NCI-H460 (cell line): ENCODE results near the gene PEF1. TPM values are rescaled to one million over a fixed set of nuclear protein-coding genes. Genes with fewer than 3 reads are reported as not detected.

Experiments
- DNase-seq: peaks from one replicate; pipeline ENCODE4 v3.0.0-alpha.2; 2016; ENCODE audit warnings: low read depth; ENCODE audit errors: extremely low read depth
- total RNA-seq: library from RNA; depleted of rRNA; stranded (reverse); fragments of >200 nt; shearing (Covaris generic); gene quantifications from 2 replicates; pipeline ENCODE4 v1.2.3, GENCODE V29; 2014

PEF1 gene
- total RNA-seq, 1 experiment from 2014 or later, result 44.7 TPM

DNA sequence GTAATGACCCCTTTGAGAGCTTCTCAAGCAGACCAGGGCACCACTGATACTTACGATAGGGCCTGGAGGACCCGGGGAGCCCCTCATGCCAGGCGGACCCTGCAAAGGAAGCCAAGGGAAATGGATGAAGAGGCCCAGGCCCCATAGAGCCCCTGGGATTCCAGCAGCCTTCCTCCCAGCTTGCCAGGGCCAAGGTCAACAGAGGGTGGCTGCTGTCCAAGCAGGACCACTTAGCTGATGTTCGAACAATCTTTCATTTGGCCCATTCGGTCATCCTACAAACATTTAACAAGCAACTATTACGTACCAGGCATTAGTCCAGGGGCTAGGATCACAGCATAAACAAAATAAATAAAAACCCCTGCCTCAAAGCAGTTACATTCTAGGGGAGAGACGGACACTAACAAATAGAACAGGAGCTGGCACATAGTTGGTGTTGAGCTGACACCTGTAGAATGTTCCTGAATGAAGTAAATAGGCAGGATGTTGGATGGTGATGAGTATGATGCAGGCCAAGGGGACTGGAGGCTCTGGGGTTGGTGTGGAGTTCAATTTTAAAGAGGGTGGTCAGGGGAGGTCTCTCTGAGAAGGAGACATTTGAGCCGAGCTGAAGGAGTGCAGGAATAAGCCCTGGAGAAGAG is 27.0 kb upstream of the PEF1 start:
- no peak for DNase-seq

DNA sequence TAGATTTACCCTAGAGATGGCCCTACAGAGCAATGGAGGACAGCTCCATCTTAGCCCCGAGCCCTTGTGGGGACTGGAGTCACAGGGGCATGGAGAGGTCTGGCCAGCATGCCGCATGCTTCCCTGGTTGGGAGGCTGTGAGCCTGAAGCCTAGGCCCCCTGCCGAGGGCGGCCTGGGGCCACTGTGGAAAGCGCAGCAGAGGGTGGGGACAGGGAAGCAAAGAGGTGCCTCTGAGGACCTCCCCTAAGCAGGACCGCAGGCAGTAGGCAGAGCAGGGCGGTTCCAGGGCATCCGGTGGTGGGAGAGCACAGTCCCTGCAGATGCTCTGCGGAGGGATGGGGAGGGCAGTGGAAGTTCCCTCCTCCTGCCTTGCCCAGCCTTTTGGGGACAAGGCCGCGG is 26.5 kb upstream of the PEF1 start:
- no peak for DNase-seq

DNA sequence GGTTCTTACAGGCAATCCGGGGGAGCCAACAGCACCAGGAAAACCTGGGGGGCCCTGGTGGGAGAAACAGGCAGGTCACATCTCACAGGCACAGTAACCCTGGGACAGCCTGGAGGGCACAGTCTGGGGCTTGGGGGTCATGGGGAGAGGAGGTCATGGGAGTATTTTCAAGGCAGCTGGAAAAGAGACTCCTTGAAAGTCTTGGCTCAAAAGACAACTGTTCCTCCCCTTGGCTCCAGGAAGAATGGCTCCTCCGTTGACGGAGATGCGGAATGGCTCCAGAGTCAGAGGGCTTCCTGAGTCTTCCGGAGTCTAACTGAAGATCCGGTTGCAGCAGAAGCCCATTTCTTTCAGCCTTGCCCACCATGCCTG is 25.9 kb upstream of the PEF1 start:
- DNase-seq, result no peak

DNA sequence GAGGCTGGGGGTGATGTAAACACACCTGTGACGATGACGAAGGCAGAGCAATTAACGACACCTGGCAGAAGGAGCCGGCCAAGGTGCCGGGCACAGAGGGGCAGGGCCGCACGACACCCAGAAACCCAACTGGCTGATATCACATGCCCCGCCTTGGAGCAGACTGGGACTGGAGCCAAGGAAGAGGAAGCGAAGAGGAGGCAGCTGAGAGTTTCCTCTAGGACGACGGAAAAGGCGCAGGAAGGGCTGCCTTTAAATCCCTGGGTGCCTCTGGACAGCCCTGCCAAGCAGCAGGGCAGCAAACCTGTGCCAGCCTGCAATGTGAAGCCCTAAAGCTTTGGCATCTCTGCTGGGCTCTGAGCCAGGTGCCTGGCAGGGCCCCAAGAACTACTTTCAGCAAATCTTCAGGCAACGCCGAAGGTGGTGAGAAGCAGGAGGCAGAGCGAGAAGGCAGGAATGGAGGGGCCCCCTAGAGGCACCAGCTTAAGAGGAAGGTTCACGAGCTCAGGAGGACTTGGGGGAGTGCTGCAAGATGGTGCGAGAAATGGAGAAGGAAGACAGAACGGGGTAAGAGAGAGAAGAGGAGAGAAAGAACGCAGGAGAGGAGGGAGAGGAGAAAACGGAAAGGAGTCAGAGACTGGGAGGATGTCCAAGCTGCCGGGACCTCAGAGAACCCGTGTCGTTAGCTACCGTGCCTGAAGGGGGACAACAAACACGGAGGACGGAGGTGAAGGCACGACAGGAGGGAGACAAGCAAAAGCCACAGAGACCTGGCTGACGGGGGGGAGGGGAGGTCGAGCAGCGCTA is 25.3 kb upstream of the PEF1 start:
- peak; percentile 31 for DNase-seq

DNA sequence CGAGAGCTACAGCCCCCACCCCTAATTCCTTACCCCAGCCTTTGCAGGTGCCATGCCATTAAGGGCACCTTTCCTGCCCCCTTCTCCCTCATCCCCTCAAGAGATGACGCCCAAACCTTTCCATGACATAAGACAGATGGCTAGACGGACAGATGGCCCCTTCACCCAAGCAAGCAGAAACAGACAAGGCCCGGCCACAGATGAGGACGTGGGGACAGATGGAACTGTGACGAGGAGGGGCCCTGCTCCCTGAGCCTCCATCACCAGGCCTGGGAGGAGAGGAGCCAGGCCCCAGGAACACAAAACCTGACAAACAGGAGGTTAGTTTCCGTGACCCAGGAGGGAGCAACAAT is 24.7 kb upstream of the PEF1 start:
- no peak for DNase-seq

DNA sequence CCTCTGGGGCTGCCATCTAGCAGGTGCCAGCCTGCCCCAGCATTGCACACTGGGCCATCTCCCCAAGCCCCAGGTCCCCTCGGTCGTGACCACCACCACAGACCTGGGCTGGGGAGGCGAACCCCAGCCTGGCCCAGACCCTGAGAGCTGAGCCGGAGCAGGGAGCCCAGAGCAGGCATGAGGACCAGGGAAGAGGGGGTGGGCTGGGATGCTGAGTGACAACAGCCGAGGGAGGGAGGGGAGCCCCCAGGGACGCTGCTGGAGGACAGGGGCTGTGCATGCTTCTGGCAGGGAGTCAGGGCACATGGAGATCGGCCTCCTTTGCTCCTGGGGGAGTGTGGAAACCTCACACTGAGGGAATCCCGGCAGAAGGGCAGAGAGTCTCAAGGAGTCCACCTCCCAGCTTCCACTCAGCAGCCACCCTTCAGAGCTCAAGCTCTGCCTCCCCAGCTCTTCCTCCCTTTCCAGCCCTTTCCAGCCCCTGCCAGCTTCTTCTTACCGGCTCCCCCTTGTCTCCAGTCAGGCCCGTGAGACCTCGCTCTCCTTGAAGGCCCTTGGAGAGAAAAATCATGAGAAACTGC is 23.7 kb upstream of the PEF1 start:
- no peak for DNase-seq

DNA sequence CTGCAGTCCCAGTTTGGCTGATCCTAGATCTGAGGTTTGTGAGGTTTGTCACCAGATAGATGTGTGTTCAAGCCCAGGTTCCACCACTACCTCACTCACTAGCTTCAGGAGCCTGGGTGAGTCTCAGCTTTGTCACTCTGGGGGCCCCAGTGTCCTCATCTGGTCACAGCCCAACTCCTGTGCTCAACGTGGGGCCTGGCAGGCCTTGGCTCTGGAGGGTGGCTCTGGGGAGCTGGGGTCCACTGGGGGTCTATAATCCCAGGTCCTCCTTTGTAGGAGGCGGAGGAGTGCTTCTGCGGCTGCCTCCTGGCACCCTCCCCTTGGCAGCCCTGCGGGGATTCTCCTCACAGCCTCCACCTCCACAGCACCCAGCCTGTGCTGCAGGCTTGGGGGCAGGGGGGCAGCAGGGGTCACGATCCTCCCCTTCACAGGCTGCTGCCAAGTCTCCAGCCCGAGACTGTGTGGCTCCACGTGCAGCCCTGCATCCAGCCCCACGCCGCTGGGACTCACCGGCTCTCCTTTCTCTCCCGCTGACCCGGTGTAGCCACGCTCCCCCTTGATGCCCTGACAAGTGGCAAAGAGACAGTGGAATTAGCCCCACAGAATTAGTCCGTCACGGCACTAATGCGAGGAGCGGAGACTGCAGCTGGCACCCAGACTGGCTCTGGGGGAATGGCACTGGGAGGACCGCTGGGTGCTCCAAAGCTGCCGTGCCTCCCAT is 22.5 kb upstream of the PEF1 start:
- DNase-seq, result no peak

DNA sequence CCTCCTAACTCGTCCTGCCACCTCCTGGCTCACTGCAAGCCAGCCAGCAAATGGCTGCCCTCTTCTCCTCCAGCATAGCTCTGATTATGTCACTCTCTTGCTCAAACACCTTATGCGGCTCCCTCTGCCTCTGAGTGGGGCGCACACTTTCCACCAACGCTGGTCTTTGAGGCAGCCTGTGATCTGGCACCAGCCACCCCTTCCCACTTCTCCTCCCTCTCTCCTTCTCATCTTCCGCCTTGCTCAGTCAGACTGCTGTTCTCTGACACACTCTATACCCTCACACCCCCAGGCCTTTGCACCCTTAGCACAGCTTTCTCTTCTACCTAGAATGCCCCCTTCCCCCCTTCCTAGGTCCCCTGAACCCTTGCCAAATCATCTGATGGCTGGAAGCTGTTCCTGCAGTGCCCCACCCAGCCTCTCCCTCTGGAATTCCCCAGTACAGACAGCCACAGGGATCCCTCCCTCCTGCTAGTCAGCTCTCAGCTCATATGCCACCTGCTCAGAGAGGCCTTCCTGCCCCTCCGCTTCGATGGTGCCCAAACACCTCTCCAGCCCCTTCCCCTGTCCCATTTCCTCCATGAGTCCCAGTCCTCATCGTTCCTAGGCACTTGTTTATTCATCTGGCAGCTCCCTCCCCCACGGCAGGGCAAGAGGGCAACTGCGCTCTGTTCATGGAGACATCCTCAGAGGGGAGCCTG is 21.7 kb upstream of the PEF1 start:
- DNase-seq, result peak; percentile 26

DNA sequence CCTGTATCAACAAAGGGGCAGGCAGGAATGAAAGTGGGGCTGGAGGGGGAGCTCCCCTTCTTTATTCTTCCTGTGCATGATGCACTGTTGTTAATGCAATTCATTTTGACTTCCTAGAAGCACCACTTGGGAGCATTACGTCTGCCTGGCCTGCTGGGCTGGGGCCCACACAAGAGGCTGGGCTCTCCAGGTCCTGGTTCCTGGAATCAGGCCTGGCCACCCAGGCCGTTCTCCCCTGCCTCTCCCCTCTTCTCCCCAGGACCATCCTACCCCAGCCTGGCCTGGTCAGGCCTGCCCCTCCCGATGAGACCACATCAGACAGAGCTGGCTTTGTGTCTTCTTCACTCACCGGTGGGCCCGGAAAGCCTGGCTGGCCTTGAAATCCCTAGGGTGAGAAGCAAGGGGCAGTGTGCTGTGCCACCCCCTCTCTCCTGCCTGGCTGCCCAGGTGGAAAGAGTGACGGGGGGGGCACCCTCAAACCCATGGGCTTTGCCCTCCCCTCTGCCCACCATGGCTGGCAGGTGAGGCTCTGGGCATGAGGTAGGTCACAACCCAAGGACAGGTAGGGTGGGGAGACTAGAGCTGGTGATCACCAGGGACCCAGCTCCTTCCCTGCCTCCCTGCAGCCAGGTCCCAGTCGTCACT is 20.7 kb upstream of the PEF1 start:
- DNase-seq, result no peak

DNA sequence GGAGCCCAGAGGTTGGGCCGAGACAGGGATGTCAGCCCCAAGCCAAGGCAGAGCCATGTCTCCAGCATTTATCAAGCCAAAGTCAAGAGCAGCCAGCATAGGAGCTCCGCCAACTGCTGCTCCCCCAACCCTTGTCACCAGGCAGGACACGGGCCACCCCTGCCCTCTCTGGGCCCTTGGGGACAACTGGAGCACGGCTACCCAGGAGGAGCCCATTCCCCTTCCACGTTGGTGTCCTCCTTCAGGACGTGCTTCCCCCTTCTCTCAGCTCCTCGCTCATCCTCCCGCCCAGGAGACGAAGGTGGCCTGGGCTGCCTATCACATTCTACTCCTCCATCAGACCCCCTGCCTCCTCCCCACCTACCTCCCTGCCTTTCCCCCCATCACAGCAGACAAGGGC is 19.9 kb upstream of the PEF1 start:
- no peak for DNase-seq

DNA sequence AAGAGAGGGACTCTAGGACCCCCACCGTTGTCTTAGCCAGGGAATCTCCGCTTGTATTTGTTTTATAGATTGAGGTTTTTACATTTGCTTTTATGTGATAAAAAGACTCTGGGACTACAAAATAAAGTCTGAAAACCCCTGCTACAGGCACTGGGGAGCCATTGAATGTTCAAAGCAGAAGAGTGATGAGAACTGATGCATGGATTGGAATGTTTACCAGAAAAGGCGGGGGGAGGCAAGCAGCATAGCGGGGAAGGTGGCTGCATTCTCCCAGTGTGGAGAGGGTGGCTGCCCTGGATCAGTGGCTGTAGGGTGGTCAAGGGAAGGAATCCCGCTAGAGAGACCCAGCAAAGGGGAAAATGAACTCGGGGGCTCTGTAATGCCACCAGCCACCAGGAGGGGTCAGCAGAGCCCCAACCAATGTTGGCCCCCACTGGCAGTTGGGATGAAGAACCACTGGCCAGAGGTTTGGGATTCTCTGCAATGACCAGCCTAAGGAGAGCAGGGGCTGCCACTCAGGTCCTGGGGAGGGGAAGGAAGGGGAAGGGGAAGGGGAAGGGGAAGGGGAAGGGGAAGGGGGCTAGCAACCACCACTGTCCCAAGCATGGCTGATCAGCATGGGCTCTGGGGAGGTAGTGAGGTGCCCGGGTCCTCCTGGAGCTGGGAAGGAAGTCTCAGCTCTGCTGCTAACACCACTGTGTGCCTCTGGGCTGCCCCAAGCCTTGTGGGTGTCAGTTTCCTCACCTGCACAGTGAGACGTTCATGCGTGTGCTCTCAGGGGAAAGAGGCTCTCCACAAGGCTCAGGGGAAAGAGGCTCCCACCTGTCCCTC is 19.2 kb upstream of the PEF1 start:
- DNase-seq, result peak; percentile 46

DNA sequence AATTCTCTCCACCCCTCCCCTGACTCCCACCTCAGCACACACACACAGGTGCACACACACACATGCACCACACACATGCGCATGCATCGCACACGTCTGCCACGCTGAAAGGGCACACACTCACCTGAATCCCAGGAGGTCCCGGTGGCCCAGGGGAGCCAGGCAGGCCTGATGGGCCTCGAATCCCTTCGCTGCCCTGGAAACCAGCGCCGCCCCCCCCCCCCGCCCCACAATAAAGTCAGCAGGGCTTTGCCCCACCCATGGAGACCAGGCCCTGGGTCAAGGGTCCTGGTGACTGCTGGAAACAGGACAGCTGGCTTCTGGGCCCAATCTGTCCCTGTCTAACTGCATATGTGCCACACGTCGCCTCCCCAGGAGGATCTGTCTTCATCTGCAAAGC is 17.8 kb upstream of the PEF1 start:
- DNase-seq, result no peak

DNA sequence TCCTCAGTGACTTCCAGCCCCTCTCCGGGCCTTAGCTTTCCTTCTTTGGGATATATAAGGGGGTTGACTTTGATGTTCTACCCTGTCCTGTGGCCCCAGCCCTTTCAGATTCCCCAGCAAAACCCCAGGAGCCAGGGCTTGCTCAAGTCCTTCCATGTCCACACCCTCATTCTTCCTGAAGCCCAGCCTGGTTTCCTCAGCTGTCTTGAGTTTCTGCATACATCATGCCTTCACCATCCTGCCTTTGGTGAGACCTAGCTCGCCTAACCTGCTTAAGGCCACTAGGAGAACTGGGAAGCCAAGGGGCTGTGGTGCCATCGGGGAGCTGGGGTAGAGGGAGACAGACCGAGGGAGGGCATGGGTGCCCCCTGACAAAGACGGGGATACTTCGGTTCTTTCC is 17.2 kb upstream of the PEF1 start:
- DNase-seq, result no peak

DNA sequence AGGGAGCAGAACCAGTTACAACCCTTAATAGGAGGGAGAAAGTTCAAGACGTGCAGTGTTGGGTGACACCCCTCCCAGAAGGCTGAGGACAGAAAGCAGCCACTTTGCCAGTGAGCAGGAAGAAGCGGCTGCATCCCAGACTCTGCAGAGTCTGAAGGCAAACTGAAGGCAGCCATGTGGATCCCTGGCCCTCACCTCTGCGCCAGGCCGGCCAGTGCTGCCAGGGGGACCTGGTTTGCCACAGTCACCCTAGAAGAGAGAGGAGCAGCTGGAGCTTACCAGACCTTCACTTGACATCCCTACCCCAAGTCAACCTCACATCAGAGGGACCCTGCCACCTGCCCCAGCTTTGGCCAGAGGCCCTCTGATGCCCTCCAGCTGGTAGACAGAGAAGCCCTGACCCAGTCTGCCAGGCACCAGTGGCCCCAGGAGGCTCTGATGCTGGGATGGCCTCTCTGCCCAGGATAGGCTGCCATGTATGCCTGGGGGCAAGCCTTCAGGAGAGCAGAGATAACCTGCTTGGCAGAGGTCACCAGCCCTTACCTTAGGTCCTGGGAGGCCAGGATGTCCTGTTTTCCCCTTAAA is 16.3 kb upstream of the PEF1 start:
- no peak for DNase-seq

DNA sequence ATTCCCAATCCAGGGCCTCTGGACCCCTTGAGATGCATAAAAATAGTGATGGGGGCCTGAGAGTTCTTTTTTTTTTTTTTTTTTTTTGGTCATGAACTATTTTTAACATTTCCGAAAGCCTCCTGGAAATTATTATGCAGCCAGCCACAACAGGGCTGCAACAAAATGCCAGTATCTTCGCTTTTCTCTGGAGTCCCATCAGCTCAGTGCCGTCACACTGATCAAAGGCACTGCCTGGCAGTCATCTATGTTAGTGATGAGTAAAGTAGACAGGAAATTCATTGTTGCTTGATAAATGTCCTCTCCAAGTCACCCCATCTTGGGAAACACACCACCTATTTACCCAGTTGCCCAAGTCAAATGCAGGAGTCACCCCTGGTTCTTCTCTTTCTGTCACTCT is 15.2 kb upstream of the PEF1 start:
- DNase-seq, result no peak

DNA sequence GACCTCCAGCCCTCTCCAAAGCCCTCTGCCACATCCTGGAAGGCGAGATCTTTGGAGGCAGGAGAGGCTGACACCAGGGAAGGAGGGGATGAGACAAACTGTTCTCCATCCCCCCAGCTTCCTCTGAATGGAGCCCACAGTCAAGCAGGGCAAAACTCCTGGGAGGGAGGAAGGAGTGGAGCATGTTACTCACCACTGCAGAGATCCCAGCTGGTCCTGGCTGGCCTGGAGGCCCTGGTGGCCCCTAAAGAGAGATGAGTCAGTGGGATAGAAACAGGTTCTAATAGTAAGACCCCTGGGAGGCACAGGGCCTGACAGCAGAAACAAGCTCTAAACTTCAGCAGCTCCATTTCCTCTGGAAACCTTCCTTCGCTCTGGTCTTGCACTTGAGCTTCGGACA is 14.0 kb upstream of the PEF1 start:
- DNase-seq, result no peak

DNA sequence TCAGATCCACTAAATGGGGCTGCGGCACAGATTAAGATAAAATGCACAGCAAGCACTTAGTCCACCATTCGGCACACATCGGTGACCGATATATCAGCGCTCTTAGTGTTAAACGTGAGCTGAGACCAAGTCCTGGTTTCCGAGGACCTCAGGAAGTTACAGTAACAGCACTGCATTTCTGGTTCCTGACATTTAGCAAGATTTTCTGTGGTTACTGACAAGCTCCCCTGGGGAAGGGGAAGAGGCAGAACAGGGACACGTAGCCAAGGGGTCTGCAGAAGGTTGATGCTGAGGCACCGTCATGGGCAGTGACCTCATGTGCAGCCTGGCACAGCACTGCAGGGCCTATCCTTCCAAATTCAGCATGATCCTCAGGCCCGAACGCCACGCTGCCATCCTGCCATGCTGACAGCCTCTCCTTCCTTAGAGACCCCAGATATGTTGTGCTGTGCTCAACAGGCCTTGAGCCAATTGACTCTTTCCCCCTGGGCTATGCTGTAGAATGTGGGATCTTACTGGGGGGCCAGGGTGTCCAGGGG is 13.4 kb upstream of the PEF1 start:
- DNase-seq, result no peak

DNA sequence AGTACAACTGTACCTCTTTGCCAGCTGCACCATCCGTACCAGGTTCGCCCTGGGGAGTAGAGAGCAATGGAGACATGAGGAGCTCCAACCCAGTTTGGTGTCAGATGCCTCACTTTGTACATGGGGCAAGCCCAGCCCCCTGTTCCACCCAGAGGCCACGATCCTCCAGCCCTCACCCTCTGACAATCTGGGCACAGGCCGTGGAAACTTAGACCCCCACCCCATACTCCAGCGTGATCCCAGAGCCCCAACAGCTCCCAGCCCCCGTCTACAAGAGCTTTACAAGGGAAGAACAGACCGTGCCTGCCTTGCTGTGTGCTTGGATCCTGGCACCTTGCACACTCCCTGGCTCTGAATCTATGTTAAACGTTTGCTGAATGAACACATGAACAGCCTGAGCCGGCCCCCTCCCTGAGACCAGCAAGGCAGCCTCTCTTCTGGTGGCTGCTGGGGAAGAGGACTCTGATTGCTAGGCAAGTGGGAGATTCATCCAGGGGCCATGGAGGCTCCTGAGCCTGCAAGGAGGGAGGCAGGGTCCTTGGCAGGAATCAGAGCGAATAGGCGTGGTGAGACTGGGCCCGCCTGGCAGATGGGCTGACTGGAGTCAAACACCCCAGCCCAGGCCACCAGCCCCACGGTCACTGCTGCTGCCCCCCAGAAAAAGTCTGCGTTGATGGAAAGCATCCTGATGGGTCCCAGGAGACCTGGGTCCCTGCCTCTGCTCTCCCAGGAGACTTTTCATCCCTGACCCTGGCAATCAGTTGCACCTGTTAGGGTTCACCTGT is 12.5 kb upstream of the PEF1 start:
- no peak for DNase-seq
